Hepatocyte (in vitro differentiated cells): ENCODE results near the gene CDCA8. TPM values are rescaled to one million over a fixed set of nuclear protein-coding genes. Genes with fewer than 3 reads are reported as not detected.

Experiments used
- DNase-seq: peaks from one replicate; pipeline ENCODE4 v3.0.0-alpha.2; 2016; ENCODE audit warnings: low spot score
- H2AFZ ChIP-seq: fragments of 200-600 bp; sonication (generic); 2 replicates; pipeline ENCODE4 v1.6.0; 2016; ENCODE audit warnings: antibody characterized with exemption, mild to moderate bottlenecking
- H3K27ac ChIP-seq: fragments of 200-600 bp; sonication (generic); 2 replicates; pipeline ENCODE4 v1.5.1; 2016; ENCODE audit warnings: mild to moderate bottlenecking
- H3K27me3 ChIP-seq: fragments of 200-600 bp; sonication (generic); 2 replicates; pipeline ENCODE4 v1.6.1; 2016
- H3K36me3 ChIP-seq: fragments of 200-600 bp; sonication (generic); replicated peaks from 2 replicates; pipeline ENCODE4 v1.5.1; 2016; ENCODE audit warnings: low read depth; ENCODE audit not compliant: insufficient read depth
- H3K4me1 ChIP-seq: fragments of 200-600 bp; sonication (generic); 2 replicates; pipeline ENCODE4 v1.5.1; 2016; ENCODE audit warnings: mild to moderate bottlenecking, moderate library complexity; ENCODE audit not compliant: insufficient read depth
- H3K4me2 ChIP-seq: fragments of 200-600 bp; sonication (generic); 2 replicates; pipeline ENCODE4 v1.6.0; 2016
- H3K4me3 ChIP-seq: fragments of 200-600 bp; sonication (generic); 2 replicates; pipeline ENCODE4 v1.5.1; 2016; ENCODE audit warnings: mild to moderate bottlenecking
- H3K79me2 ChIP-seq: fragments of 200-600 bp; sonication (generic); 2 replicates; pipeline ENCODE4 v1.6.0; 2017; ENCODE audit warnings: mild to moderate bottlenecking
- H3K9me2 ChIP-seq: fragments of 200-600 bp; sonication (generic); replicated peaks from 2 replicates; pipeline ENCODE4 v1.6.0; 2017; ENCODE audit warnings: mild to moderate bottlenecking; ENCODE audit not compliant: insufficient read depth
- H3K9me3 ChIP-seq: fragments of 200-600 bp; sonication (generic); 2 replicates; pipeline ENCODE4 v1.5.1; 2016; ENCODE audit warnings: low read depth, mild to moderate bottlenecking
- H4K20me1 ChIP-seq: fragments of 200-600 bp; sonication (generic); 2 replicates; pipeline ENCODE4 v1.6.0; 2016; ENCODE audit warnings: mild to moderate bottlenecking; ENCODE audit not compliant: insufficient read depth, poor library complexity, severe bottlenecking
- CTCF ChIP-seq: fragments of 200-600 bp; sonication (generic); IDR thresholded peaks from 2 replicates; pipeline ENCODE4 v1.5.1; 2016; ENCODE audit warnings: antibody characterized with exemption, mild to moderate bottlenecking; ENCODE audit not compliant: poor library complexity
- EZH2 ChIP-seq: fragments of 200-600 bp; sonication (generic); IDR thresholded peaks from 2 replicates; pipeline ENCODE4 v1.6.1; 2016; ENCODE audit warnings: antibody characterized with exemption, mild to moderate bottlenecking, borderline replicate concordance
- EZH2phosphoT487 ChIP-seq: fragments of 200-600 bp; sonication (generic); IDR thresholded peaks from one replicate; pipeline ENCODE4 v1.6.1; 2018; ENCODE audit warnings: antibody characterized with exemption, mild to moderate bottlenecking, low read depth, moderate library complexity; ENCODE audit not compliant: unreplicated experiment, severe bottlenecking
- WGBS: methylation state at CpG from one replicate; pipeline ENCODE4 v1.1.6; 2016; ENCODE audit warnings: low lambda C conversion rate; ENCODE audit errors: missing lambda C conversion rate; 5-methylcytosine and 5-hydroxymethylcytosine counted together
- polyA plus RNA-seq: library from polyadenylated mRNA; unstranded; fragments of >200 nt; fragmentation: Nextera tagmentation; extraction: Ambion mirVana; gene quantifications from 2 replicates; pipeline ENCODE4 v1.2.1, GENCODE V29; 2016
- total RNA-seq: library from RNA; depleted of rRNA; stranded (reverse); fragments of >200 nt; gene quantifications from 2 replicates; pipeline ENCODE4 v1.2.3, GENCODE V29; 2014

Gene CDCA8
- total and polyA plus RNA-seq, 2 experiments from 2014 or later = 4.3 to 5.4 TPM

- TF ChIP-seq EZH2 (no peak), EZH2phosphoT487 (no peak), CTCF (no peak)
- Histone ChIP-seq H2AFZ (no peak overlapping the region), H3K4me1 (no peaks in the 10 kb centered on the region), H3K27ac (no peak overlapping the region), H3K9me2 (no peaks in the 10 kb centered on the region), H4K20me1 (no peaks in the 10 kb centered on the region), H3K27me3 (peaks cover 7% of the 10 kb centered on the region), H3K79me2 (no peaks in the 10 kb centered on the region), H3K4me2 (no peak overlapping the region), H3K4me3 (no peak overlapping the region), H3K9me3 (no peaks in the 10 kb centered on the region), H3K36me3 (no peaks in the 10 kb centered on the region)
- no peak for DNase-seq
Measured at GRCh38 chr1:37655274-37655673, 37.0 kb upstream of the CDCA8 start.

GRCh38 chr1:37656026-37656425 is 36.3 kb upstream of the CDCA8 start:
- Histone ChIP-seq H3K9me2 (no peaks in the 10 kb centered on the region), H3K36me3 (no peaks in the 10 kb centered on the region), H4K20me1 (no peaks in the 10 kb centered on the region), H3K4me1 (no peaks in the 10 kb centered on the region), H3K79me2 (no peaks in the 10 kb centered on the region), H3K4me2 (no peak overlapping the region), H3K27me3 (peaks cover 11% of the 10 kb centered on the region), H2AFZ (no peak overlapping the region), H3K9me3 (no peaks in the 10 kb centered on the region), H3K4me3 (no peak overlapping the region), H3K27ac (no peak overlapping the region)
- TF ChIP-seq EZH2 (no peak), EZH2phosphoT487 (no peak), CTCF (no peak)
- DNase-seq = no peak
- 73% methylated on average over 7 of the region's 7 CpGs for WGBS

GRCh38 chr1:37656881-37657280 is 35.4 kb upstream of the CDCA8 start:
- Histone ChIP-seq H3K79me2 (no peaks in the 10 kb centered on the region), H2AFZ (no peak overlapping the region), H3K27me3 (peaks cover 11% of the 10 kb centered on the region), H3K4me1 (no peaks in the 10 kb centered on the region), H3K9me2 (no peaks in the 10 kb centered on the region), H3K36me3 (no peaks in the 10 kb centered on the region), H3K4me2 (no peak overlapping the region), H3K4me3 (no peak overlapping the region), H3K27ac (no peak overlapping the region), H3K9me3 (no peaks in the 10 kb centered on the region), H4K20me1 (no peaks in the 10 kb centered on the region)
- TF ChIP-seq EZH2 (no peak), CTCF (no peak), EZH2phosphoT487 (no peak)
- DNase-seq = no peak
- WGBS = 89% methylated on average over 11 of the region's 11 CpGs

GRCh38 chr1:37657620-37658412 is 34.5 kb upstream of the CDCA8 start:
- Histone ChIP-seq H3K4me1 (no peaks in the 10 kb centered on the region), H3K4me2 (no peak overlapping the region), H3K27ac (no peak overlapping the region), H4K20me1 (no peaks in the 10 kb centered on the region), H3K9me2 (no peaks in the 10 kb centered on the region), H3K4me3 (no peak overlapping the region), H2AFZ (no peak overlapping the region), H3K79me2 (no peaks in the 10 kb centered on the region), H3K9me3 (no peaks in the 10 kb centered on the region), H3K27me3 (peaks cover 11% of the 10 kb centered on the region), H3K36me3 (no peaks in the 10 kb centered on the region)
- TF ChIP-seq CTCF (no peak), EZH2 (no peak), EZH2phosphoT487 (no peak)
- DNase-seq = no peak
- 78% methylated on average over 13 of the region's 14 CpGs for WGBS
